VCaP (cell line): ENCODE measurements around the gene SLC38A6.

ENCODE experiments used
- H3K27ac ChIP-seq: fragments of 450-650 bp; 2 replicates; pipeline ENCODE4 v1.5.1; 2017
- TF ChIP-seq, protein P1 (sequence below): fragments of 450-650 bp; conservative IDR thresholded peaks from 2 replicates; pipeline ENCODE4 v1.5.1; 2017; ENCODE audit warnings: mild to moderate bottlenecking, moderate library complexity

The SLC38A6 gene

DNA sequence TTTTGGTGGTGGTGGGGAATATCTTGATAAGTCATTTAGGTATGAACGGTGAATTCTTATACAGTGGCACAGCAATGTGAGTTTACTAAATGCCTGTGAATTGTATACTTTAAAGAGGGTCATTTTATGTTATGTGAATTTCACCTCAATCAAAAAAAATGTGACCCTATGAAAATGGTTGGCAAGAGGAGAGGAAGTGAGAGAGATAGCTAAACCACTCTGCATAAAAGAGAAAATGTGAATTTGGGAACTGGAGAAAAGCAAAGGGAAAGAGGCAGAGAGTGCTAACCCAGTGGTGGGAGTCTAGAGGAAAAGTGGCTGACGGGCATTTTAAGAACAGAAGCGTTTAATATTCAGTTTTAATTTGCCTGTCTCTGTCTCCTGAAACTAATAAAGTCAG, 93.8 kb downstream of the SLC38A6 start:
- no peak overlapping the region for H3K27ac ChIP-seq
- TF ChIP-seq, protein P1, sequence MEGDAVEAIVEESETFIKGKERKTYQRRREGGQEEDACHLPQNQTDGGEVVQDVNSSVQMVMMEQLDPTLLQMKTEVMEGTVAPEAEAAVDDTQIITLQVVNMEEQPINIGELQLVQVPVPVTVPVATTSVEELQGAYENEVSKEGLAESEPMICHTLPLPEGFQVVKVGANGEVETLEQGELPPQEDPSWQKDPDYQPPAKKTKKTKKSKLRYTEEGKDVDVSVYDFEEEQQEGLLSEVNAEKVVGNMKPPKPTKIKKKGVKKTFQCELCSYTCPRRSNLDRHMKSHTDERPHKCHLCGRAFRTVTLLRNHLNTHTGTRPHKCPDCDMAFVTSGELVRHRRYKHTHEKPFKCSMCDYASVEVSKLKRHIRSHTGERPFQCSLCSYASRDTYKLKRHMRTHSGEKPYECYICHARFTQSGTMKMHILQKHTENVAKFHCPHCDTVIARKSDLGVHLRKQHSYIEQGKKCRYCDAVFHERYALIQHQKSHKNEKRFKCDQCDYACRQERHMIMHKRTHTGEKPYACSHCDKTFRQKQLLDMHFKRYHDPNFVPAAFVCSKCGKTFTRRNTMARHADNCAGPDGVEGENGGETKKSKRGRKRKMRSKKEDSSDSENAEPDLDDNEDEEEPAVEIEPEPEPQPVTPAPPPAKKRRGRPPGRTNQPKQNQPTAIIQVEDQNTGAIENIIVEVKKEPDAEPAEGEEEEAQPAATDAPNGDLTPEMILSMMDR, result no peak

DNA sequence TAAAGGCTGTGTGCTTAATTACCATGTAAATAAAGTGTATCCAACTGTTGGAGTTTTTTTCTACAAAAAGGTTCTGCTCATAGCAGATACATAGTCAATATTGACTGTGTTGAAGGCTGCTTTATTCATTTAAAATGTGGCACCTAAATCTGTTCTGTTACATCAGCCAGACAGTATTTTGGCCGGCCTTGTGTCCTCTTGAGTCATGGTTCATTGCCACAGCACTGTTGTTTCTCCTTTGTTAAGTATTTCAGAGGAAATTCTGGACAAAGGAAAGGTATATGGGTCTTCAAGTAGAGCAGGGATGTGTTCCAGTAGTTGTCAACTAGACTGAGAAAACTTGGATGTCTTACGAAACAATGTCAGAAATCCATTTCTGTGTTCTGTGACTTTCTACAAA, 95.5 kb downstream of the SLC38A6 start:
- TF ChIP-seq, protein P1, result no peak
- H3K27ac ChIP-seq, result no peak overlapping the region

DNA sequence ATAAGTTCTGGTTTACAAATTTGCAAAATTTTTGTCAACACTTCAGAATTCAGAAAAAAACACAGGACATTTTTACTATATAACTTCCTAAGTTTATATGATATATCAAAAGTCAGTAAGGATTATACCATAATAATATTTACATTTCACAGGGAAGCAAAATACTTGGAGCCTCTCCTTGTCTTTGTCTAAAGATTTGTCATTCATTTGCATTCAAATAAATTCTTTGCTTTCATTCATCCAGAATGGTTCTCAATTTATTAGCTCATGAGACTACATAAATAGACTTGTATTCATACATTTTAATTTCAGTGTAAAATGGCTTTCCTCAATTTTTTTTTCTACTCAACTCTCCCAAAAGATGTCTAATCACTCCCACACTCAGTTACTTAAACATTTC, 96.4 kb downstream of the SLC38A6 start:
- TF ChIP-seq, protein P1, result no peak
- H3K27ac ChIP-seq, result no peak overlapping the region

DNA sequence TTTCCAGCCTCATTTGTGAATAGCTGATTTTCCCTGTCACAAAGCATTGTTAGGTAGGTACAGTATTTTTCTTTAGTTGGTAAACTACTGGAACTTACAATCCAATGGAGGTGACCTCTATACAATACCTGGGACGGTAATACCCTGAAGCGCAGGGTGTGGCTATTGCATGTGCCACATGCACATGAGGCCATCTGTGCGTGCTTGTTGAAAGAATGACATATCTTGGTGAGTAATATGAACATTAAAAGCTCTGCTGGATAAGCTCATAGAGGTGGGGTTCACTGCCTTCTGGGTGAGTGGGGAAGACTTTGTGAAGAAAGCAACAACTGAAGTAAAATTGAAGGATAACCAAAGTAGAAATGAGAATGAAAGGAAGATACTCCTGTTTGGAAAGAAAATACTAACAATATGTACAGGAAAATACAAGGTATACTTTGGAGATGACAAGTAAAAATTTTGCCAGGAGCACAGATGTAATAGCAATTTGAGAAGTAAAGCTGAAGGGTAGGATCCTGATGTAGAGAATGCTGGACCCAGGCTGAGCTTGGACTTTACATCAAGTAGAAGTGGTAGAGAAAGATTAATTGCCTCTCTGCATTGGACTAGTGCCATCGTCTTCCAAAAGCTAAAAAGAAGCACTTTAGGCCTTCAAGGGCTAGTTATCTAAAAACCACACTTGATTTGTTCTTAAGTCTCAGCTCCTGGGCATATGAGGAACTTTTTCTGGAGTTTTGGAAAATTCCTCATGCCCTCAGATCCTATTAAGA, 97.1 kb downstream of the SLC38A6 start:
- TF ChIP-seq, protein P1, result no peak
- H3K27ac ChIP-seq, result no peak overlapping the region

DNA sequence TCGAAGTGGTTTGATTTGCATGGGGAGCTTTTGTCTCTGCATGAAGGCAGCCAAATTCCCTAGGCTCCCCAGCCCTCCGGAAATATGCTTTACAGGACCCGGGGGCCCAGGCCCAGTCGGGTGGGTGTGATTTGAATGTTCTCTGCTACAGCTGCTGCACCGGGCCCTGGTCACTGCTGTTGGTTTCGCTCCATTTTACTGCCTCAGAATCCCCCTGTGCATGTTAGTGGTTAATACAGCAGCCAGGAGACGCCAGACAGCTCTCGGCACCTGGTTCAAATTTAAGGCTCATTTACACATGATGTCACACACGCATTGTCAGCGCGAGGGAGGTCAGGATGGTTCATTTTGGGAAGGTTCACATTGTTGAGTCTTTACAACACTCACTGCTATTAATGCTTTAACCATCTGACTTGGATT, 99.6 kb downstream of the SLC38A6 start:
- TF ChIP-seq, protein P1, result no peak
- no peak overlapping the region for H3K27ac ChIP-seq

DNA sequence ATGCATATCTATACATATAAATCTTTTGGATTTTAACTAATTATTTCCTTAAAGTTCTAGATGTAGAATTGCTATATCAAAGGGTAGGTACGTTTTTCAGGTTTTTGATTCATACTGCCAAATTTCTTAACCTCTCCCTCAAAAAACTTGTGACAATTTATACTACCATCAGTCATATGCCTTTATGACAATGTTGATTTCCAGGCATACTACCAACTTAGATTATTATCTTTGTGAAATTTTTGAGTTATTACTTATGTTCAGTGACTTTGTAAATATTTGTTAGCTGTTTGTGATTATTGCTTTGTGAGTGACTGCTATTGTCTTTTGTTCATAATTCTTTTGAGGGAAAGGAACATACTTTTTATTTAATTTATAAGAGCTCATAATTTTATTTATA, 107.0 kb downstream of the SLC38A6 start:
- no peak overlapping the region for H3K27ac ChIP-seq
- TF ChIP-seq, protein P1, result no peak

DNA sequence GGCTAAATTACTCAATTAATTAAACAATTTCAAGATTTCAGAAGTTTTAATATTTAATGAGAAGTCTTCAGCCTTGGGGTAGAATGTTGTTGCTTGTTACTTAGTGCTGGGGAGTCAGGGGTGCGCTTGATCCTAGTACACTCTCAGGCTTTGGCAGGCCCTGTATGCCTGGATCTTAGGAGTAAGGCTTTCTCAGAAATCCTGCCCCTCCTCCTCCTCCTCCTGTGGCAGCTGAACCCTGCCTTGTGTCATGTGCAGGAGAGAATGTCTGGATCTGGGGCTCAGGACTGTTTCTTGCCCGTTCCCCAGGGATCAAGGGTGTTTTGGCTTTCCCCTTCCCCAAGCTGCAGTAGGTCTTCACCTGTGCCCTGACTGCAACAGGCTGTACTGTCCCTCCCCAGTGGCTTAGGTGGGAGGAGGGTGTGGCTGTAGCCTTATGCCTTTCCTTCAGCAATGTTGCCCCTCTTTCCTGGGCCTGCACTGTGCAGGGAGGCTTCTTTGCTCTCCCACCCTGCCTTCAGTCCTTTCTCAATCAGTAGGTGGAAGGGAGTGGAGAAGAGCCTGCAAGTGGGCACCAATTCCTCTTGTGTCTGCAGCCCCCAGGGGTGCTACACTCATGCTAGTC, 108.2 kb downstream of the SLC38A6 start:
- TF ChIP-seq, protein P1, result no peak
- no peak overlapping the region for H3K27ac ChIP-seq
